OCI-LY7 (cell line): ENCODE data around the gene POC1B. TPM values are rescaled to one million over a fixed set of nuclear protein-coding genes. Genes with fewer than 3 reads are reported as not detected.

ENCODE experiments used
- BruUV-seq: library from RNA; stranded (reverse); fragments of 400-500 nt; replicated peaks from 2 replicates; lab custom pipeline; 2021; lab: Mats Ljungman, UMichigan
- CTCF ChIA-PET: fragments of 300-600 bp; sonication (Branson Sonifier 250); formaldehyde crosslinking; loops from one replicate; lab custom pipeline; 2022; ENCODE audit warnings: antibody characterized with exemption; ENCODE audit not compliant: unreplicated experiment; lab: Charles Lee
- POLR2A ChIA-PET: fragments of 300-600 bp; sonication (Branson Sonifier 250); formaldehyde crosslinking; loops from one replicate; lab custom pipeline; 2022; ENCODE audit warnings: antibody characterized with exemption; lab: Charles Lee
- DNase-seq: peaks from one replicate; pipeline ENCODE4 v3.0.0-alpha.2; 2015; ENCODE audit warnings: low spot score
- H2AFZ ChIP-seq: fragments of 200-600 bp; sonication (generic), shearing (Covaris generic); 2 replicates; pipeline ENCODE4 v1.6.1; 2014; ENCODE audit warnings: mild to moderate bottlenecking, antibody characterized with exemption, low read length, moderate library complexity
- H3K27ac ChIP-seq: fragments of 200-600 bp; sonication (generic); 2 replicates; pipeline ENCODE4 v1.5.1; 2014; ENCODE audit warnings: mixed run types, low read depth, mild to moderate bottlenecking, moderate library complexity, low read length, inconsistent platforms; ENCODE audit not compliant: poor library complexity, severe bottlenecking
- H3K36me3 ChIP-seq: fragments of 200-600 bp; sonication (generic); 2 replicates; pipeline ENCODE4 v1.6.1; 2014; ENCODE audit warnings: mild to moderate bottlenecking, antibody characterized with exemption, low read length, moderate library complexity, mixed read lengths; ENCODE audit not compliant: insufficient read depth
- H3K4me1 ChIP-seq: fragments of 200-600 bp; sonication (generic); 2 replicates; pipeline ENCODE4 v1.5.1; 2014; ENCODE audit warnings: mild to moderate bottlenecking, low read length; ENCODE audit not compliant: insufficient read depth, poor library complexity, severe bottlenecking
- H3K4me2 ChIP-seq: fragments of 200-600 bp; sonication (generic); 2 replicates; pipeline ENCODE4 v1.6.1; 2014; ENCODE audit warnings: mild to moderate bottlenecking, low read length
- H3K4me3 ChIP-seq: fragments of 200-600 bp; sonication (generic); 2 replicates; pipeline ENCODE4 v1.5.1; 2014; ENCODE audit warnings: mild to moderate bottlenecking, low read depth, low read length; ENCODE audit not compliant: poor library complexity, severe bottlenecking
- H3K79me2 ChIP-seq: fragments of 200-600 bp; sonication (generic); 2 replicates; pipeline ENCODE4 v1.6.1; 2016; ENCODE audit warnings: low read depth, mild to moderate bottlenecking, low read length, moderate library complexity, mixed read lengths; ENCODE audit not compliant: insufficient read depth
- H3K9me2 ChIP-seq: fragments of 200-600 bp; sonication (generic); 2 replicates; pipeline ENCODE4 v1.6.1; 2016; ENCODE audit warnings: mild to moderate bottlenecking, low read length, mixed read lengths; ENCODE audit not compliant: insufficient read depth
- H3K9me3 ChIP-seq: fragments of 200-600 bp; sonication (generic); 2 replicates; pipeline ENCODE4 v1.6.1; 2014; ENCODE audit warnings: mild to moderate bottlenecking, mixed run types, low read length, mixed read lengths
- H4K20me1 ChIP-seq: fragments of 200-600 bp; sonication (generic); 2 replicates; pipeline ENCODE4 v1.6.1; 2014; ENCODE audit warnings: mild to moderate bottlenecking, antibody characterized with exemption, low read length, moderate library complexity, mixed read lengths; ENCODE audit not compliant: insufficient read depth
- CTCF ChIP-seq: fragments of 200-600 bp; sonication (generic); conservative IDR thresholded peaks from 2 replicates; pipeline ENCODE4 v1.5.1; 2014; ENCODE audit warnings: mild to moderate bottlenecking, antibody characterized with exemption, low read length, moderate library complexity, mixed read lengths
- EZH2phosphoT487 ChIP-seq: fragments of 200-600 bp; sonication (generic); IDR thresholded peaks from 2 replicates; pipeline ENCODE4 v1.6.1; 2018; ENCODE audit warnings: low read depth, borderline replicate concordance, mild to moderate bottlenecking, mixed run types, antibody characterized with exemption, low read length, moderate library complexity, mixed read lengths
- intact Hi-C: fragments of 100-400 bp; cut with micrococcal nuclease; formaldehyde crosslinking; loops from one replicate; pipeline ENCODE4 v1.10.0; 2022; ENCODE audit not compliant: unreplicated experiment
- small RNA-seq: library from RNA; depleted of rRNA; stranded (forward); fragments of <200 nt; gene quantifications from one replicate; pipeline ENCODE3, GENCODE V24; 2014
- total RNA-seq, 2 experiments: library from RNA; depleted of rRNA in 1 of 2; stranded (reverse); fragments of >200 nt in 1 of 2; shearing (Covaris generic) in 1 of 2; gene quantifications; 2 replicates each; pipeline ENCODE4 v1.2.3, GENCODE V29; 2014 to 2022

POC1B gene
- total RNA-seq, 2 experiments from 2014 or later, result 28.9 to 30.9 TPM

GRCh38 chr12:89370850-89371249 is 155.0 kb downstream of the POC1B start:
- Histone ChIP-seq H3K79me2 (no peaks in the 10 kb centered on the region), H3K4me1 (no peaks in the 10 kb centered on the region), H3K9me3 (no peaks in the 10 kb centered on the region), H4K20me1 (no peaks in the 10 kb centered on the region), H3K27ac (no peak overlapping the region), H3K4me3 (no peak overlapping the region), H3K4me2 (no peak overlapping the region), H3K36me3 (no peaks in the 10 kb centered on the region), H3K9me2 (no peaks in the 10 kb centered on the region), H2AFZ (no peak overlapping the region)
- no TSS peak for BruUV-seq
- no peak for DNase-seq
- intact Hi-C loops, result no loop called here
- ChIA-PET POLR2A (no interaction called here), CTCF (no interaction called here)
- TF ChIP-seq EZH2phosphoT487 (no peak), CTCF (no peak)

DNA sequence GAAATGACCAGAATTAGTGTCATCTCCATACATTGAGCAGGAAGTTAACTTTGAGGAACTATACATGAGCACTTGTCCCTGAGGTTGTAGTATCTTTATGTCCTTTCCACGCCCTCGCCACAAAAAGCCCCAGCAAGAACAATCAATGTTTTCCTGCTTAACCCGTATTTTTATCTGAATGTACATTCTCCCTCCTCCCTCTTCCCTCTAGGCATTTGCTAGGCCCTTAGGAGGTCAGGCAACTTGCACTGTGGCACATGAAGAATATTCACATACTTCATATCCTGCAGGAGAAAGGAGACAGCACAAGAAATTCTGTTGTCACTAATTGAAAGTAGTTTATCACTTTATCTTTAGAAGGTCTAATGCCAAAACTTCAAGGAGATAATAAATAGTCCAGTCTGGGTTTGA is 155.4 kb downstream of the POC1B start:
- no peak for DNase-seq
- POLR2A ChIA-PET, result no interaction called here
- H3K4me3 ChIP-seq, result no peak overlapping the region

More for the DNA sequence above, 155.4 kb downstream of the POC1B start:
- no peaks in the 10 kb centered on the region for H3K79me2 ChIP-seq
- H3K4me2 ChIP-seq, result no peak overlapping the region
- intact Hi-C loops, result no loop called here
- no peaks in the 10 kb centered on the region for H3K9me3 ChIP-seq
- H4K20me1 ChIP-seq, result no peaks in the 10 kb centered on the region
- no peaks in the 10 kb centered on the region for H3K36me3 ChIP-seq
- CTCF ChIA-PET, result no interaction called here
- BruUV-seq, result no TSS peak
- no peak overlapping the region for H2AFZ ChIP-seq
- H3K27ac ChIP-seq, result no peak overlapping the region
- no peaks in the 10 kb centered on the region for H3K9me2 ChIP-seq
- no peaks in the 10 kb centered on the region for H3K4me1 ChIP-seq
- TF ChIP-seq EZH2phosphoT487 (no peak), CTCF (no peak)

Small RNAs within 50 kb of the gene (small RNA-seq; reads per million reads assigned to genes)
- gene AC025034.2 (not detected), gene POC1B-GALNT4 (not detected)

Other genes starting within 250 kb of the POC1B start
- gene DUSP6, start 173.5 kb downstream of the POC1B start, total RNA-seq (2014; rRNA removed; shearing (Covaris generic)), result 0.47 and 1.9 TPM in 2 replicates
- gene DUSP6, start 173.5 kb downstream of the POC1B start, total RNA-seq (2022), result 1.3 and 2.2 TPM in 2 replicates
- 2.1 and 3.8 TPM in 2 replicates for gene GALNT4, start 1.3 kb downstream of the POC1B start, total RNA-seq (2014; rRNA removed; shearing (Covaris generic))
- 3.7 and 4.4 TPM in 2 replicates for gene GALNT4, start 1.3 kb downstream of the POC1B start, total RNA-seq (2022)
- gene ATP2B1, start 182.8 kb upstream of the POC1B start, total RNA-seq (2014; rRNA removed; shearing (Covaris generic)), result 62.8 and 74.9 TPM in 2 replicates
- gene ATP2B1, start 182.8 kb upstream of the POC1B start, total RNA-seq (2022), result 58.5 and 61.7 TPM in 2 replicates